GM12891 (cell line): Measurements from ENCODE around the gene ELOVL1.

Experiments used
- DNase-seq: peaks from one replicate; pipeline ENCODE4 v3.0.0; 2011; ENCODE audit warnings: low spot score; ENCODE audit not compliant: insufficient read length
- FAIRE-seq: peaks from 2 replicates; lab custom pipeline; 2011; peaks lifted over from hg19 to GRCh38; lab: Jason Lieb, UNC
- PAX5 ChIP-seq: IDR thresholded peaks from 2 replicates; pipeline ENCODE4 v1.6.1; 2011; ENCODE audit warnings: low read length, moderate library complexity, mild to moderate bottlenecking; ENCODE audit not compliant: insufficient read depth, severe bottlenecking
- POLR2A ChIP-seq: IDR thresholded peaks from 2 replicates; pipeline ENCODE4 v1.6.1; 2011; ENCODE audit warnings: low read depth, low read length, control low read depth
- POLR2AphosphoS5 ChIP-seq: IDR thresholded peaks from 2 replicates; pipeline ENCODE4 v1.6.1; 2011; ENCODE audit warnings: low read depth, low read length, control low read depth
- POU2F2 ChIP-seq: IDR thresholded peaks from 2 replicates; pipeline ENCODE4 v1.6.1; 2011; ENCODE audit warnings: low read depth, mild to moderate bottlenecking, control low read depth, low read length, moderate library complexity
- SPI1 ChIP-seq: IDR thresholded peaks from 2 replicates; pipeline ENCODE4 v1.6.1; 2011; ENCODE audit warnings: low read depth, low read length, control low read depth
- TAF1 ChIP-seq: IDR thresholded peaks from 2 replicates; pipeline ENCODE4 v1.6.1; 2011; ENCODE audit warnings: low read depth, low read length, control low read depth

ELOVL1 gene

GRCh38 chr1:43334453-43335205, 33.2 kb downstream of the ELOVL1 start:
- TF ChIP-seq POLR2AphosphoS5 (no peak), TAF1 (no peak), PAX5 (no peak), SPI1 (no peak), POU2F2 (no peak)
- FAIRE-seq: no peak

GRCh38 chr1:43331688-43332087, 36.1 kb downstream of the ELOVL1 start:
- FAIRE-seq (no peak), DNase-seq (no peak)
- TF ChIP-seq SPI1 (no peak), POLR2AphosphoS5 (no peak), PAX5 (no peak), TAF1 (no peak), POLR2A (no peak), POU2F2 (no peak)

More at GRCh38 chr1:43334453-43335205, 33.2 kb downstream of the ELOVL1 start:
- no peak for DNase-seq

GRCh38 chr1:43329995-43330751, 37.6 kb downstream of the ELOVL1 start:
- TF ChIP-seq PAX5 (no peak), TAF1 (no peak), POLR2A (no peak), POU2F2 (no peak), SPI1 (no peak)
- DNase-seq (no peak), FAIRE-seq (no peak)

- no peak for DNase-seq
- TF ChIP-seq SPI1 (no peak), POU2F2 (no peak), POLR2A (no peak), PAX5 (no peak), POLR2AphosphoS5 (no peak), TAF1 (no peak)
- no peak for FAIRE-seq
Measured at GRCh38 chr1:43327549-43328292, 40.1 kb downstream of the ELOVL1 start.

GRCh38 chr1:43325381-43325780, 42.4 kb downstream of the ELOVL1 start:
- DNase-seq (no peak), FAIRE-seq (no peak)
- TF ChIP-seq POU2F2: no peak
- no peak for TF ChIP-seq POLR2AphosphoS5
- TF ChIP-seq POLR2A: no peak
- TF ChIP-seq TAF1: no peak
- TF ChIP-seq SPI1: no peak

GRCh38 chr1:43324810-43325209, 43.0 kb downstream of the ELOVL1 start:
- FAIRE-seq (no peak), DNase-seq (no peak)
- TF ChIP-seq TAF1: no peak
- no peak for TF ChIP-seq POU2F2
- TF ChIP-seq POLR2AphosphoS5: no peak
- no peak for TF ChIP-seq PAX5
- TF ChIP-seq SPI1: no peak
- TF ChIP-seq POLR2A: no peak

- TF ChIP-seq TAF1: no peak
- DNase-seq (no peak), FAIRE-seq (no peak)
Measured at GRCh38 chr1:43322506-43322905, 45.3 kb downstream of the ELOVL1 start.

GRCh38 chr1:43321331-43321891, 46.4 kb downstream of the ELOVL1 start:
- TF ChIP-seq PAX5 (no peak), SPI1 (no peak), POLR2A (no peak), POU2F2 (no peak), POLR2AphosphoS5 (no peak), TAF1 (no peak)
- FAIRE-seq: no peak
- DNase-seq: no peak

GRCh38 chr1:43319766-43320165, 48.0 kb downstream of the ELOVL1 start:
- FAIRE-seq (no peak), DNase-seq (no peak)
- TF ChIP-seq POU2F2: no peak
- TF ChIP-seq POLR2AphosphoS5: no peak
- TF ChIP-seq PAX5: no peak
- no peak for TF ChIP-seq SPI1
- no peak for TF ChIP-seq TAF1
- TF ChIP-seq POLR2A: no peak
